NB4 (cell line): Measurements from ENCODE around the gene KLHL18.
"Not testable (repeated sequence)": the region's sequence is repeated elsewhere in the genome, so short reads cannot be mapped to it uniquely, and the experiment has no call there.

ENCODE experiments used
- CTCF ChIP-seq: IDR thresholded peaks from one replicate; pipeline ENCODE4 v1.5.1; 2012; ENCODE audit warnings: low read depth, low read length
- MAX ChIP-seq: IDR thresholded peaks from 2 replicates; pipeline ENCODE4 v1.6.1; 2011; ENCODE audit warnings: low read depth, low read length
- MYC ChIP-seq: IDR thresholded peaks from 2 replicates; pipeline ENCODE4 v1.6.1; 2011; ENCODE audit warnings: low read depth, low read length
- POLR2A ChIP-seq: IDR thresholded peaks from 2 replicates; pipeline ENCODE4 v1.6.1; 2011; ENCODE audit warnings: mild to moderate bottlenecking; ENCODE audit not compliant: insufficient read length; ENCODE audit errors: extremely low read depth

GRCh38 chr3:47291754-47292420, 9.1 kb downstream of the KLHL18 start:
- not testable (repeated sequence) for TF ChIP-seq POLR2A, CTCF, MYC, MAX
